ENCODE data around the gene SDR39U1.
A peak's percentile ranks its signal among the peaks of the same experiment; 100 is the strongest.

The SDR39U1 gene

GRCh38 chr14:24431569-24432258, 10.9 kb downstream of the SDR39U1 start:
- H3K9ac ChIP-seq (ENCODE audit: low read length) = no peak overlapping the region
- H3K27ac ChIP-seq (ENCODE audit: low read depth, low read length) = peak overlapping the region; percentile 92
- peaks cover 20% of the 10 kb centered on the region for H3K36me3 ChIP-seq (ENCODE audit: control insufficient read depth, insufficient read depth, low read length)
- H3K27me3 ChIP-seq (ENCODE audit: control insufficient read depth, insufficient read depth, low read length) = no peaks in the 10 kb centered on the region
- H3K4me1 ChIP-seq (ENCODE audit: control insufficient read depth, insufficient read depth, low read length) = peaks cover 19% of the 10 kb centered on the region
- peak overlapping the region; percentile 87 for H3K4me3 ChIP-seq (ENCODE audit: low read length)

- peak overlapping the region; percentile 87 for H3K4me3 ChIP-seq (ENCODE audit: low read length)
- peak overlapping the region; percentile 92 for H3K27ac ChIP-seq (ENCODE audit: low read depth, low read length)
- H3K4me1 ChIP-seq (ENCODE audit: control insufficient read depth, insufficient read depth, low read length) = peaks cover 16% of the 10 kb centered on the region
- no peaks in the 10 kb centered on the region for H3K27me3 ChIP-seq (ENCODE audit: control insufficient read depth, insufficient read depth, low read length)
- peaks cover 17% of the 10 kb centered on the region for H3K36me3 ChIP-seq (ENCODE audit: control insufficient read depth, insufficient read depth, low read length)
- peak overlapping the region; percentile 87 for H3K9ac ChIP-seq (ENCODE audit: low read length)
These were observed 11.7 kb downstream of the SDR39U1 start for GRCh38 chr14:24430682-24431568.

- no peaks in the 10 kb centered on the region for H3K27me3 ChIP-seq (ENCODE audit: control insufficient read depth, insufficient read depth, low read length)
- peak overlapping the region; percentile 92 for H3K27ac ChIP-seq (ENCODE audit: low read depth, low read length)
- peak overlapping the region; percentile 87 for H3K9ac ChIP-seq (ENCODE audit: low read length)
- peaks cover 16% of the 10 kb centered on the region for H3K4me1 ChIP-seq (ENCODE audit: control insufficient read depth, insufficient read depth, low read length)
- H3K36me3 ChIP-seq (ENCODE audit: control insufficient read depth, insufficient read depth, low read length) = peaks cover 16% of the 10 kb centered on the region
- peak overlapping the region; percentile 87 for H3K4me3 ChIP-seq (ENCODE audit: low read length)
These were observed 12.4 kb downstream of the SDR39U1 start for GRCh38 chr14:24430143-24430681.

GRCh38 chr14:24429395-24430142, 13.0 kb downstream of the SDR39U1 start, which contains the start of the genes CBLN3 and KHNYN:
TSS of gene CBLN3 (minus strand) at chr14:24429668. CDS start at chr14:24429054, 614 bp downstream.
TSS of gene KHNYN (plus strand) at chr14:24429954. CDS start at chr14:24430731, 777 bp downstream.
- peaks cover 16% of the 10 kb centered on the region for H3K4me1 ChIP-seq (ENCODE audit: control insufficient read depth, insufficient read depth, low read length)
- H3K4me3 ChIP-seq (ENCODE audit: low read length) = peak within 1 kb of the TSS; percentile 87
- H3K36me3 ChIP-seq (ENCODE audit: control insufficient read depth, insufficient read depth, low read length) = peaks cover 16% of the 10 kb centered on the region
- H3K27ac ChIP-seq (ENCODE audit: low read depth, low read length) = peak within 1 kb of the TSS; percentile 92
- no peaks in the 10 kb centered on the region for H3K27me3 ChIP-seq (ENCODE audit: control insufficient read depth, insufficient read depth, low read length)
- H3K9ac ChIP-seq (ENCODE audit: low read length) = peak within 1 kb of the TSS; percentile 89

- H3K4me3 ChIP-seq (ENCODE audit: low read length) = peak overlapping the region; percentile 87
- H3K9ac ChIP-seq (ENCODE audit: low read length) = peak overlapping the region; percentile 89
- H3K36me3 ChIP-seq (ENCODE audit: control insufficient read depth, insufficient read depth, low read length) = peaks cover 16% of the 10 kb centered on the region
- peak overlapping the region; percentile 92 for H3K27ac ChIP-seq (ENCODE audit: low read depth, low read length)
- H3K27me3 ChIP-seq (ENCODE audit: control insufficient read depth, insufficient read depth, low read length) = no peaks in the 10 kb centered on the region
- peaks cover 16% of the 10 kb centered on the region for H3K4me1 ChIP-seq (ENCODE audit: control insufficient read depth, insufficient read depth, low read length)
These were observed 13.8 kb downstream of the SDR39U1 start for GRCh38 chr14:24428628-24429394.

- H3K36me3 ChIP-seq (ENCODE audit: control insufficient read depth, insufficient read depth, low read length) = peaks cover 9% of the 10 kb centered on the region
- no peaks in the 10 kb centered on the region for H3K27me3 ChIP-seq (ENCODE audit: control insufficient read depth, insufficient read depth, low read length)
- H3K4me1 ChIP-seq (ENCODE audit: control insufficient read depth, insufficient read depth, low read length) = peaks cover 16% of the 10 kb centered on the region
- no peak overlapping the region for H3K4me3 ChIP-seq (ENCODE audit: low read length)
- no peak overlapping the region for H3K9ac ChIP-seq (ENCODE audit: low read length)
- no peak overlapping the region for H3K27ac ChIP-seq (ENCODE audit: low read depth, low read length)
These were observed 14.8 kb downstream of the SDR39U1 start for GRCh38 chr14:24427537-24428508.

GRCh38 chr14:24426912-24427536, 15.6 kb downstream of the SDR39U1 start:
- H3K4me3 ChIP-seq (ENCODE audit: low read length) = no peak overlapping the region
- H3K36me3 ChIP-seq (ENCODE audit: control insufficient read depth, insufficient read depth, low read length) = peaks cover 1% of the 10 kb centered on the region
- peaks cover 16% of the 10 kb centered on the region for H3K4me1 ChIP-seq (ENCODE audit: control insufficient read depth, insufficient read depth, low read length)
- H3K9ac ChIP-seq (ENCODE audit: low read length) = no peak overlapping the region
- H3K27ac ChIP-seq (ENCODE audit: low read depth, low read length) = no peak overlapping the region
- no peaks in the 10 kb centered on the region for H3K27me3 ChIP-seq (ENCODE audit: control insufficient read depth, insufficient read depth, low read length)

GRCh38 chr14:24426150-24426911, 16.2 kb downstream of the SDR39U1 start:
- Histone ChIP-seq H3K4me1 (ENCODE audit: control insufficient read depth, insufficient read depth, low read length) (peaks cover 11% of the 10 kb centered on the region), H3K27me3 (ENCODE audit: control insufficient read depth, insufficient read depth, low read length) (no peaks in the 10 kb centered on the region), H3K27ac (ENCODE audit: low read depth, low read length) (no peak overlapping the region), H3K36me3 (ENCODE audit: control insufficient read depth, insufficient read depth, low read length) (no peaks in the 10 kb centered on the region), H3K9ac (ENCODE audit: low read length) (no peak overlapping the region), H3K4me3 (ENCODE audit: low read length) (no peak overlapping the region)

GRCh38 chr14:24425704-24426103, 16.9 kb downstream of the SDR39U1 start:
- H3K27ac ChIP-seq (ENCODE audit: low read depth, low read length) = no peak overlapping the region
- no peaks in the 10 kb centered on the region for H3K36me3 ChIP-seq (ENCODE audit: control insufficient read depth, insufficient read depth, low read length)
- H3K4me1 ChIP-seq (ENCODE audit: control insufficient read depth, insufficient read depth, low read length) = peaks cover 4% of the 10 kb centered on the region
- no peak overlapping the region for H3K9ac ChIP-seq (ENCODE audit: low read length)
- no peaks in the 10 kb centered on the region for H3K27me3 ChIP-seq (ENCODE audit: control insufficient read depth, insufficient read depth, low read length)
- H3K4me3 ChIP-seq (ENCODE audit: low read length) = no peak overlapping the region

All from rectal smooth muscle tissue (tissue), 1 donor.